ENCODE results near the gene PHF20. TPM values are rescaled to one million over a fixed set of nuclear protein-coding genes. Genes with fewer than 3 reads are reported as not detected.
"Not testable (repeated sequence)": the region's sequence is repeated elsewhere in the genome, so short reads cannot be mapped to it uniquely, and the experiment has no call there.

Gene PHF20
- total RNA-seq, 1 experiment from 2014 or later: 24.1 TPM

- H3K9me3 ChIP-seq (replicated peaks): no peaks in the 10 kb centered on the region
- no peak overlapping the region for H3K27ac ChIP-seq
- H3K4me3 ChIP-seq: no peak overlapping the region
- H3K4me1 ChIP-seq (replicated peaks): no peaks in the 10 kb centered on the region
- no peak for DNase-seq (ENCODE audit: low read depth in 1 of 2, low spot score in 2 of 2)
- H3K36me3 ChIP-seq: peaks cover 100% of the 10 kb centered on the region
- no peaks in the 10 kb centered on the region for H3K27me3 ChIP-seq (replicated peaks)
Observed at GRCh38 chr20:35734374-35734773, 37.4 kb upstream of the PHF20 start.

DNA sequence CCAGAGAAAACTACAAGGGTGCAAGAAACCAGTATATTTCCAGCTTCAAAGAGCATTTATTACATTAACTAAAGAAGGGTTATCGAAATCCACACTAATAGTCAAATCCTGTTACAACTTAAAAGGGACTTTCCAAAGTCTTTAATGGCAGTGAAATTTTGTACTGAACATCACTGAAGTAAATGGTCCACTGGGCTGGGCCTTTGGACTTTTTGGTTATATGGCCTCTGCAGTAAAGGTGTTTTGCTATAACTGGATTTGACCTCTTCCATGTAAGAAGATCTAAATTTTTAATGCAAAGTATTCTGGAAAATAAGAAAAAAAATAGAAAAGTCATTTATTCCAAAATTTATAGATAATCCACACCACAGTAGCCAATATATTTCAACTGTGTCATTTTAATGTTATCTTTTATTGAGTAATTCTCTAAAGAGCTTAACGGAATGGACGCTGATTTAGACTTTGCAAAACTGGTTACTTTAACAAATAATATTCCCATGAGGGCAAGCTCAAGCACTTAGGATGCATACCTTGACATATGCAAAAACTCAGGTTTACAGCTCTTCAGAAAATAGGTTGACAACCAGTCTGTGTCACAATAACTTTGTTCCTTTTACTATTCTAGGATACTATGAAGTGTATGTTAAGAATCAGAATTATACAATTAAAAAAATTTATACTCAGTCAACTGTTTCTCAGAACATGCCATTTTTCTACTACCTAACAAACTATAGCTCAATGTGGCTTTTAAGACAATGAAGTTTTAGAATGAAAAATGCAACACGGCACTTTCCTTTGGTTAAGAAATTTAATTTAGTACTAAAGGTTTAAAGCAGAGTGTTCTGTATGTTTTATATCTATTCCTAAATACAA, 36.8 kb upstream of the PHF20 start:
- Histone ChIP-seq H3K36me3 (peaks cover 100% of the 10 kb centered on the region), H3K27ac (no peak overlapping the region), H3K4me3 (no peak overlapping the region), H3K27me3 (replicated peaks) (no peaks in the 10 kb centered on the region), H3K4me1 (replicated peaks) (no peaks in the 10 kb centered on the region), H3K9me3 (replicated peaks) (no peaks in the 10 kb centered on the region)
- DNase-seq (ENCODE audit: low read depth in 1 of 2, low spot score in 2 of 2): no peak

DNA sequence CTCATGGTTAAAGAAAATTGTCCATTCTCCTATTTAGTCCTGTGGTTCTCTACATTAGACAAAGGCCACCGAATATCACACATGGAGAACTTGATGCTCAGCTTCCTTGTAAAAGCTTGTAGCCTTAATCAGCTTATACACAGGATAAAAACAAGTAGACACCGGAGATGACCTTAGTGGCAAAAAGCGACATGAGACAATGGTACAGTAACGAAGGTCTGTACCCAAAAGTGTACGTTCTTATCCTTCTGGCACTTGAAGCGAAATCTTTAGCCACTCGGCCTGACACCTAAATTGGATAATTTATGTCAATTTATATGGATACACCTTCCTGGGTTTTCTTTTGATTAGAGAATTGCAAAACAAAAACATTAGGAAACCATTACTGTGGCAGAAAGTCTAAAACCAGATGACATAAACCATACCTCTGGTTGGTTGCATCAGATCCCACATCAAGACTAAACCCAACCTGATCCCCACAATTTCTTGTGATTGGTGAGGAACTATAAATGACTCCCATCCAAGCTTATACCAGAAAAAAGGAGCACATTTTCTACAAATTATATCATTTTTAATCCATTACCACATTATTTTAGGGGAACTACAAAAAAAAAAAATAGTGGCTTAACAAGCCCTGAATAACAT, 35.9 kb upstream of the PHF20 start:
- DNase-seq (ENCODE audit: low read depth in 1 of 2, low spot score in 2 of 2): no peak
- Histone ChIP-seq H3K36me3 (peaks cover 100% of the 10 kb centered on the region), H3K9me3 (replicated peaks) (no peaks in the 10 kb centered on the region), H3K27me3 (replicated peaks) (no peaks in the 10 kb centered on the region), H3K4me3 (no peak overlapping the region), H3K4me1 (replicated peaks) (peaks cover 5% of the 10 kb centered on the region; the same call in 1 of the 2 replicates), H3K27ac (no peak overlapping the region)

DNA sequence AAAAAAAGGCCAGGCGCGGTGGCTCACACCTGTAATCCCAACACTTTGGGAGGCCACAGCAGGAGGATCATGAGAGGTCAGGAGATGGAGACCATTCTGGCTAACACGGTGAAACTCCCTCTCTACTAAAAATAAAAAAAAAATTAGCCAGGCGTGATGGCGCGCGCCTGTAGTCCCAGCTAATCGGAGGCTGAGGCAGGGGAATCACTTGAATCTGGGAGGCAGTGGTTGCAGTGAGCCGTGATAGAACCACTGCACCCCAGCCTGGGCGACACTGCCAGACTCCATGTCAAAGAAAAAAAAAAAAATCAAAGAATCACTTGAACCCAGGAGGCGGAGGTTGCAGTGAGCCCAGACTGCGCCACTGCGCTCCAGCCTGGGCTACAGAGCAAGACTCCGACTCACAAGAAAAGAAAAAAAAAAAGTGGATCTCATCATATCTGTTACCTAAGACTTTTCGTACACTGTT, 33.9 kb upstream of the PHF20 start:
- Histone ChIP-seq H3K27ac (no peak overlapping the region), H3K4me3 (no peak overlapping the region), H3K36me3 (peaks cover 91% of the 10 kb centered on the region), H3K9me3 (replicated peaks) (no peaks in the 10 kb centered on the region), H3K4me1 (replicated peaks) (peaks cover 5% of the 10 kb centered on the region; the same call in 1 of the 2 replicates), H3K27me3 (replicated peaks) (no peaks in the 10 kb centered on the region)
- no peak for DNase-seq (ENCODE audit: low read depth in 1 of 2, low spot score in 2 of 2)

DNA sequence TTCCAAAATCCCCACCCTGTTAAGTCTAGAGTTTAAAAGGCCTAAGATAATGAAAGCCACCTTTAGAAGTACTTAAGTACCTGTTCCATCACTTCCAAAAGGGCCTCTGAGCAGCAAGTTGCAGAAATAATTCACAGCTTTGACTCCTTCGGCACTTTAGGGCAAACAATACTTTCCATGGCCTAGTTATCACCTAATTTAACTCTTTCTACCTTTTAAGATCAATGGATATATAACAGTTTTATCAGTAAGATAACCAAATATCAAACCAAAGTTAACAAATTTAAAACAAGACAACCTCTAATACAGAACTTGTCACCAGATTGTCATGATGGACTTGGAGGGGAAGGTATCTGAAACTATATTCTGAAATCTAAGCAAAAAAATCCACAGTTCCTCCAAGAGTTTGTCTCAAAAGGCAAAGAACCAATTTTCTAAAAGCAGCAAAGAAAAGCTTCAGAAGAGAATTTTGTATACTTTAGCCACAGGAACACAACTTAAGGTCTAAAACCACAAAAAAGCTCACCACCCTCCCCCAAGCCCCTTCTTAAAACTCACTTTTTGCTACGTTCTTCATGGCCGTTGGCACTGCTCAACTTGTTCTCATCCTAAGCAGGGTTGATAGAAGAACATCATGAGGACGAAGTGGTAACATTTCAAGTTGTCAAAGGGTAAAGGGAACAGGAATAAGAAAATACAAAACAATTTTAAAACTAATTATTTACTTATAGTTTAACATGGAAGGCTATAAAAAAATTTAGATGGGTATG, 33.2 kb upstream of the PHF20 start:
- DNase-seq (ENCODE audit: low read depth in 1 of 2, low spot score in 2 of 2): no peak
- no peaks in the 10 kb centered on the region for H3K9me3 ChIP-seq (replicated peaks)
- no peak overlapping the region for H3K27ac ChIP-seq
- peaks cover 12% of the 10 kb centered on the region for H3K4me1 ChIP-seq (replicated peaks)
- no peak overlapping the region for H3K4me3 ChIP-seq
- peaks cover 84% of the 10 kb centered on the region for H3K36me3 ChIP-seq
- no peaks in the 10 kb centered on the region for H3K27me3 ChIP-seq (replicated peaks)

DNA sequence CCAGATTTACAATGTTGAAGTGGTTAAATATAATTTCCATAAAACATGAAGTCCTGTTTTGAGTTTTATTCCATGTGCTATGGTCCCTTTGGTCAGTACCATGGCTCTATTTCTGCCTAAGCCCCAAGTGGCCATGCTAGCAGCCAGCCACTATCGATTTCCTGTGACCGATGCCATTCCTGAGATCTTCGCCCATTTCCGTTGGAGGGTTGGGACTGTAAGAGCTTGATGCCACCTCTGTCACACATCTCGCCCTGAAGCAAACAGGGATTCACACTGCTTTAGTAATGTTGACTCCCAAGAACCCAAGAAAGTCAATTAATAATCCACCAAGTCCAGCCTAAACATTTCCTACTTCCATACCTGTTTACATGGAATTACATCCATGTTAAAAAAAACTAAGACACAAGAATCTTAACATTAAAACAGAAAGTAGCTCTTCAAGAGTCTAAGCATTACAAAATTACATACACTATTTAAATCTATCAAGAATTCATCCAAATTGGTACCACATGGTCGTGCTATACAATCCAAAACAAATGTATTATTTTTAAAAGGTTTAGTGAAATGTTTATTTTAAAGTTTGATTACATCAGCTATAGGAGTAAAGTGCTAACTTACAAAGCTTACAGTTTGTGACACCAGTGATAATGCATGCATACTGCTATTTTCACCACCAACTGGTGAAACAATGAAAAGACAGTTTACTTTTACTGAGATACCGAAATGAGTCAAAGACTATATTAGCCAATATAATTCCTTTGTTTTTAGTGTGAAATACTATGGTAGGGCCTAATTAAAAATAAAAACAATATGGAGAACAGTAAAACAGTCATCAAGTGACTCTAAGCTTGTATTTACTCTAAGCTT, 32.3 kb upstream of the PHF20 start:
- no peaks in the 10 kb centered on the region for H3K27me3 ChIP-seq (replicated peaks)
- no peak overlapping the region for H3K27ac ChIP-seq
- no peaks in the 10 kb centered on the region for H3K9me3 ChIP-seq (replicated peaks)
- peaks cover 75% of the 10 kb centered on the region for H3K36me3 ChIP-seq
- no peak overlapping the region for H3K4me3 ChIP-seq
- H3K4me1 ChIP-seq (replicated peaks): peaks cover 12% of the 10 kb centered on the region
- no peak for DNase-seq (ENCODE audit: low read depth in 1 of 2, low spot score in 2 of 2)

DNA sequence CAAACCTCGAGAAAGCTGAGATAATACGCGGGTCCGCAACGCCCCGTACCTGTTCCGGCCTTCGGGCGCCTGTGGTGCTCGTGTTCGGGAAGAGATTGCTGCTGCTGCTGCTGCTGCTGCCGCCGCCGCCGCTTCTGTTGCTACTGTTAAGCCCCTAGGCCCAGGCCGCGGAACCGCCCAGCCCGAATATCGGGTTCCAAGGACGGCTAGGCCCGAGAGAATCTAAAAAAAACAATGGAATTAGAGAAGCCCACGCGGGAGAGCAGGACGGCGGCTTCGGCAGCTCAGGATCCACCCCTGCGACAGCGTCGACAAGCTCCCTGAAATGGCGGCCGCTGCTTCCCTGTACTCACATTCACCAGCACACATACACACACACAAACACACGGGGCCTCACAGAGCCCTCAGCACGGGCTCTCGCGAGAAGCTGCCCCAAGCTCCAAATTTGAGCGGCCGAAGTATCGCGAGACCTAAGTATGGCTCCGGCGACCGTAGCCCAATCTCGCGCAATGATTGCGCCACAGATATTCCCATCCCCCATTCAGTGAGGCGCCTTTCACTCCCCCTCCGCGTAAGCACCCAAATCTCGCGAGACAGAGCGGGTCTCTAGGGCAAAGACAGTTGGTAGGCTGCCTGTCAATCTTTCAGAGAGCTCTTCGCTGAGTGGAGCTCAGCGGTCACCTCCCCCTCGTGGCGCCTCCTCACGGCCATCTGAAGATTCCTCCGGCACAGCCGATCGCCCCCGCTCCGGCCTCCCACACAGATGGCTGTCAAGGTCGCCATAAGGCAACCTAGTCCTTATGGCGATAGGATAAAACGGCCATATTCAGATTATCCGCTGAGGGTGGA, 29.7 kb upstream of the PHF20 start, which contains the start of gene RBM39:
TSS of gene RBM39 (minus strand) at position 369 of the 849 bp plus-strand sequence. CDS start 1,386 bp downstream, outside the sequence.
- Histone ChIP-seq H3K4me1 (replicated peaks) (peaks cover 12% of the 10 kb centered on the region), H3K4me3 (peak within 1 kb of the TSS; percentile 78), H3K27me3 (replicated peaks) (no peaks in the 10 kb centered on the region), H3K9me3 (replicated peaks) (no peaks in the 10 kb centered on the region), H3K27ac (peak within 1 kb of the TSS; percentile 99), H3K36me3 (peaks cover 49% of the 10 kb centered on the region)
- peak; percentile 100 for DNase-seq (ENCODE audit: low read depth in 1 of 2, low spot score in 2 of 2)

GRCh38 chr20:35742741-35743523, 28.9 kb upstream of the PHF20 start:
- peak overlapping the region; percentile 78 for H3K4me3 ChIP-seq
- H3K9me3 ChIP-seq (replicated peaks): no peaks in the 10 kb centered on the region
- DNase-seq (ENCODE audit: low read depth in 1 of 2, low spot score in 2 of 2): peak in 1 of 2 experiments; percentile 42
- peaks cover 41% of the 10 kb centered on the region for H3K36me3 ChIP-seq
- peak overlapping the region; percentile 88 for H3K27ac ChIP-seq
- H3K27me3 ChIP-seq (replicated peaks): no peaks in the 10 kb centered on the region
- peaks cover 12% of the 10 kb centered on the region for H3K4me1 ChIP-seq (replicated peaks)

DNA sequence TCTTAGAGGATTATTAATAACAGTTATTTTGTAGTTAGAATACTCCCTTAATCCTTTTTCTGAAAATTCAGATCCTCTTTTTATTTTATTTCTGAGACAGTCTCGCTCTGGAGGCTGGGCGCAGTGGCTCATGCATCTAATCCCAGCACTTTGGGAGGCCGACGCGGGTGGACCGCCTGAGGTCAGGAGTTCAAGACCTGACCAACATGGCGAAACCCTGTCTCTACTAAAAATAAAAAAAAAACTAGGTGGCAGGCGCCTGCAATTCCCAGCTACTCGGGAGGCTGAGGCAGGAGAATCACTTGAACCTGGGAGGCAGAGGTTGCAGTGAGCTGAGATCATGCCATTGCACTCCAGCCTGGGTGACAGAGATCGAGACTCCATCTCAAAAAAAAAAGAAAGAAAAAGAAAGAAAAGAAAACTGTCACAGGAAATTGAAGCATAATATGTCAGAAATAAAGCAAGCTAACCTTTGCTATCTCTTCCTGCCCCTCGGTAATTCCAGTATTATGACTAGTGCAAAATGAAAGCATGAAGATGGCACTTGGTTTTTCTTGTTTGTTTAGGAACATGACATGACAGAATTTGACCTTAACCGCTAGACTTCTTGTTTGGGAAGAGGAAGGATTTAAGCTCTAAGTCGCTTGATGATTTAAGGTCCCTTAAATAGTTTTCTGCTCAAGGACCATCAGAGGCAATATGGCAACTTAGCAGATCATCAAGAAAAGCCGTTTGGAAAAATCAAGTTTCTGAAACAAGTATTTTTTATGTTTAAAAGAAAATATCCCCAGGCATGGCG, 27.9 kb upstream of the PHF20 start:
- Histone ChIP-seq H3K27me3 (replicated peaks) (no peaks in the 10 kb centered on the region), H3K9me3 (replicated peaks) (no peaks in the 10 kb centered on the region), H3K4me3 (no peak overlapping the region), H3K4me1 (replicated peaks) (peaks cover 12% of the 10 kb centered on the region), H3K27ac (0 out of 2 replicates have a peak overlapping the region, but pooled peaks have one; percentile 10), H3K36me3 (peaks cover 31% of the 10 kb centered on the region)
- no peak for DNase-seq (ENCODE audit: low read depth in 1 of 2, low spot score in 2 of 2)

GRCh38 chr20:35744492-35744841, 27.3 kb upstream of the PHF20 start:
- H3K4me3 ChIP-seq, H3K27ac ChIP-seq: not testable (repeated sequence)
- H3K4me1 ChIP-seq (replicated peaks): peaks cover 12% of the 10 kb centered on the region

DNA sequence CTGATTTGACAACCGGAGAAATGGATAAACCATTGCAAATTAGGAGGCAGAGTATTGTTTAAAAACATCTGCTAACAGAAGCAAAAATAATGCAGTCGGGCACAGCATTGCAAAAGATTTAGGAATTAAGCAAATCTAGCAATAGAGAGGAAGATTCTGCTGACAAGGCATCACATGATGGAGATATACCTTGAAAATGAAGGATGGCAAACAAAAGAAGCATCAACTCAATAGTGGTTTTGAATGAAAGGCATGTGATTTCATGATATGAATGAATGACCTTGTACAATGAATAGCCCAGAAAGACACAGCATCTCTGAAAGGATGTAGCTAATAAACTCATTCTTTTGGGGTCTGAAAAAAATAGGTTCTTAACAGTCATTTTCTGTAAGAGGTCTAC, 21.2 kb upstream of the PHF20 start:
- H3K27me3 ChIP-seq (replicated peaks): peaks cover 10% of the 10 kb centered on the region
- DNase-seq (ENCODE audit: low read depth in 1 of 2, low spot score in 2 of 2): no peak

More at GRCh38 chr20:35744492-35744841, 27.3 kb upstream of the PHF20 start:
- H3K36me3 ChIP-seq: peaks cover 26% of the 10 kb centered on the region
- not testable (repeated sequence) for DNase-seq (ENCODE audit: low read depth in 1 of 2, low spot score in 2 of 2); H3K9me3 ChIP-seq (replicated peaks); H3K27me3 ChIP-seq (replicated peaks)

More for the DNA sequence above, 21.2 kb upstream of the PHF20 start:
- Histone ChIP-seq H3K36me3 (no peaks in the 10 kb centered on the region), H3K4me1 (replicated peaks) (no peaks in the 10 kb centered on the region), H3K4me3 (no peak overlapping the region), H3K27ac (no peak overlapping the region), H3K9me3 (replicated peaks) (no peaks in the 10 kb centered on the region)

Measured in SJSA1 (cell line).